ENCODE data around the gene SNX25. TPM values are rescaled to one million over a fixed set of nuclear protein-coding genes. Genes with fewer than 3 reads are reported as not detected.
A peak's percentile ranks its signal among the peaks of the same experiment; 100 is the strongest.

Gene SNX25
- total and polyA plus RNA-seq, 8 donors, result 2.6 to 36.8 (median 8.3) TPM

- Histone ChIP-seq H3K4me1 (peaks cover 8 to 13% (median 10%) of the 10 kb centered on the region in 4 donors), H3K9me3 (peaks cover 0 to 10% (median 4%) of the 10 kb centered on the region in 4 donors), H3K4me3 (no peak overlapping the region), H3K27me3 (no peaks in the 10 kb centered on the region), H3K36me3 (no peaks in the 10 kb centered on the region), H3K27ac (no peak overlapping the region)
- intact Hi-C loops (cut with DNase I; ENCODE audit: low total_unique reads), result no loop called here
- DNase-seq, result no peak
- WGBS, 5 donors, result 81 to 97% (median 87%) methylated on average over 7 of the region's 7 CpGs
- no peak for TF ChIP-seq POLR2A (IDR thresholded peaks at IDR 0.05)
- no peak for TF ChIP-seq CTCF (IDR thresholded peaks at IDR 0.05)
Observed at GRCh38 chr4:185235119-185235842, 25.9 kb downstream of the SNX25 start.

- intact Hi-C loops (cut with DNase I; ENCODE audit: low total_unique reads), result no loop called here
- no peak for TF ChIP-seq EP300 (IDR thresholded peaks at IDR 0.05)
- WGBS, 5 donors, result 42 to 53% (median 46%) methylated on average over 7 of the region's 7 CpGs
- Histone ChIP-seq H3K27me3 (no peaks in the 10 kb centered on the region), H3K4me3 (no peak overlapping the region), H3K4me1 (peaks cover 8 to 13% (median 10%) of the 10 kb centered on the region in 4 donors), H3K9me3 (peaks cover 0 to 10% (median 4%) of the 10 kb centered on the region in 4 donors), H3K36me3 (no peaks in the 10 kb centered on the region), H3K27ac (no peak overlapping the region)
- peak in 1 of 2 donors; percentile 71 for DNase-seq
Observed at GRCh38 chr4:185235843-185236503, 26.6 kb downstream of the SNX25 start.

- Histone ChIP-seq H3K9me3 (peaks cover 0 to 10% (median 4%) of the 10 kb centered on the region in 4 donors), H3K27me3 (no peaks in the 10 kb centered on the region), H3K4me3 (no peak overlapping the region), H3K36me3 (no peaks in the 10 kb centered on the region), H3K27ac (no peak overlapping the region), H3K4me1 (peaks cover 8 to 13% (median 10%) of the 10 kb centered on the region in 4 donors)
- intact Hi-C loops (cut with DNase I; ENCODE audit: low total_unique reads), result no loop called here
- TF ChIP-seq POLR2AphosphoS5 (IDR thresholded peaks at IDR 0.05) (no peak), EP300 (IDR thresholded peaks at IDR 0.05) (no peak), CTCF (IDR thresholded peaks at IDR 0.05) (no peak), POLR2A (IDR thresholded peaks at IDR 0.05) (no peak)
- WGBS, 5 donors, result 70 to 81% (median 73%) methylated on average over 3 of the region's 3 CpGs
- peak in 1 of 2 donors; percentile 55 for DNase-seq
Observed at GRCh38 chr4:185237175-185237574, 27.8 kb downstream of the SNX25 start.

- Histone ChIP-seq H3K36me3 (no peaks in the 10 kb centered on the region), H3K9me3 (peaks cover 0 to 10% (median 4%) of the 10 kb centered on the region in 4 donors), H3K27me3 (no peaks in the 10 kb centered on the region), H3K27ac (no peak overlapping the region), H3K4me1 (peaks cover 8 to 17% (median 11%) of the 10 kb centered on the region in 4 donors), H3K4me3 (no peak overlapping the region)
- no peak for DNase-seq
- WGBS, 5 donors, result 91 to 97% (median 93%) methylated on average over 5 of the region's 5 CpGs
- intact Hi-C loops (cut with DNase I; ENCODE audit: low total_unique reads), result no loop called here
- TF ChIP-seq EP300 (IDR thresholded peaks at IDR 0.05) (no peak), POLR2A (IDR thresholded peaks at IDR 0.05) (no peak), POLR2AphosphoS5 (IDR thresholded peaks at IDR 0.05) (no peak), CTCF (IDR thresholded peaks at IDR 0.05) (no peak)
Observed at GRCh38 chr4:185238215-185238681, 28.9 kb downstream of the SNX25 start.

All from stomach (tissue), 9 donors.